NCI-H748 treated with DMSO at 0.1 percent for 48 hours (cell line): ENCODE results near the gene SIGLEC10.

Experiments used
- DNase-seq: peaks from one replicate; lab custom pipeline; 2025; lab: John Stamatoyannopoulos, UW

The SIGLEC10 gene

GRCh38 chr19:51392701-51393100 is 24.7 kb downstream of the SIGLEC10 start:
- no peak for DNase-seq

- no peak for DNase-seq
Measured at GRCh38 chr19:51391073-51391611, 26.3 kb downstream of the SIGLEC10 start.

DNA sequence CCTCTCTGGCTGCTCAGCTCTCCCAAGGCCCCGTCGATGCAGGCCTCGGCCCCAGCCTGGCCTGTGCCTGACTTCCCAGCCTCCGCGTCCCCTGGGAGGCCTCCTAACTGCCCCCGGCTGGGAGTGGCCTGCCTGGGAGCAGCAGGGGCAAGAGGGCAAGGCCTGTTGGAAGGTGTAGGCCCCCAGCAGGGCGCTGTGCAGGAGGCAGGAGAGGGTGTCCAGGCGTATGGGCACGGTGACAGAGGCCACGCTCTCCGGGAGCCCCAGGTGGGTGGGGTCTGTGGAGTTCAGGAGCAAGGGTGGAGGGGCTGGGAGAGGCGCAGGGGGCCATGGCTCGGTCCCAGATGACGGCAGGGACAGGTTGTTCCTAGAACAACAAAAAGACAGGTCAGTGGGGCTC is 28.3 kb downstream of the SIGLEC10 start:
- no peak for DNase-seq

- no peak for DNase-seq
Measured at GRCh38 chr19:51387924-51388389, 29.5 kb downstream of the SIGLEC10 start, which contains the start of gene LIM2. LIM2 (minus strand) TSS chr19:51387974; CDS start chr19:51387443, 531 bp downstream.

DNA sequence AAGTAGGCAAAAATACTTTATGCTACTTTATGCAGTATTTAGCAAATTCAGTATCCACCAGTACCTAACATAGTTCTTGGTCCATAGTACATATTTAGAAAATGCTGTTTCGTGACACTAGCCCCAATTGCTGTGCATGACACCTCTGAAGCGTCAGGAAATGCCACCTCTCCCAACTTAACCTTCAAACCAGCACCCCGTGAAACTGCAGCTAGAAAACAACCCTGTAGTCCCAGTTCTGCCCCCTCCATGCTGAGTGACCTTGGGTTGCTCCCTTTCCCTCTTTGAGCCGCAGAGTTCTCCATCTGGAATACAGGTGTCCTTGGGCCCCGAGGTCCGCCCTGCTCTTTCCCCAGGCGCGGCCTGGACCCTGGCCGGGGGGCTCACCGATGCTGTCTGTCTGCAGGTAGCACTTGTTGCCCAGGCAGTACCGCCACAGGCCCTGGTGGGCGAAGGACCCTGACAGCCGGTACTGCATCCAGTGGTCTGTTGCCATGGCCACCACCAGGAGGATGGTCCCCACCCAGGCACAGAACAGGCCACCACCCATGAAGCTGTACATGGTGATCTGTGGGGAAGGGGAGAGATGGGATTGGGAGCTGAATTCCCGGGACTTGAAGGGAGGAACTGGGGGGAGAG is 30.4 kb downstream of the SIGLEC10 start:
- no peak for DNase-seq

- DNase-seq: no peak
Measured at GRCh38 chr19:51382004-51382403, 35.4 kb downstream of the SIGLEC10 start.

- DNase-seq: no peak
Measured at GRCh38 chr19:51380379-51380778, 37.1 kb downstream of the SIGLEC10 start.

GRCh38 chr19:51377422-51377821 is 40.0 kb downstream of the SIGLEC10 start:
- no peak for DNase-seq

GRCh38 chr19:51375504-51376221 is 41.8 kb downstream of the SIGLEC10 start:
- no peak for DNase-seq

DNA sequence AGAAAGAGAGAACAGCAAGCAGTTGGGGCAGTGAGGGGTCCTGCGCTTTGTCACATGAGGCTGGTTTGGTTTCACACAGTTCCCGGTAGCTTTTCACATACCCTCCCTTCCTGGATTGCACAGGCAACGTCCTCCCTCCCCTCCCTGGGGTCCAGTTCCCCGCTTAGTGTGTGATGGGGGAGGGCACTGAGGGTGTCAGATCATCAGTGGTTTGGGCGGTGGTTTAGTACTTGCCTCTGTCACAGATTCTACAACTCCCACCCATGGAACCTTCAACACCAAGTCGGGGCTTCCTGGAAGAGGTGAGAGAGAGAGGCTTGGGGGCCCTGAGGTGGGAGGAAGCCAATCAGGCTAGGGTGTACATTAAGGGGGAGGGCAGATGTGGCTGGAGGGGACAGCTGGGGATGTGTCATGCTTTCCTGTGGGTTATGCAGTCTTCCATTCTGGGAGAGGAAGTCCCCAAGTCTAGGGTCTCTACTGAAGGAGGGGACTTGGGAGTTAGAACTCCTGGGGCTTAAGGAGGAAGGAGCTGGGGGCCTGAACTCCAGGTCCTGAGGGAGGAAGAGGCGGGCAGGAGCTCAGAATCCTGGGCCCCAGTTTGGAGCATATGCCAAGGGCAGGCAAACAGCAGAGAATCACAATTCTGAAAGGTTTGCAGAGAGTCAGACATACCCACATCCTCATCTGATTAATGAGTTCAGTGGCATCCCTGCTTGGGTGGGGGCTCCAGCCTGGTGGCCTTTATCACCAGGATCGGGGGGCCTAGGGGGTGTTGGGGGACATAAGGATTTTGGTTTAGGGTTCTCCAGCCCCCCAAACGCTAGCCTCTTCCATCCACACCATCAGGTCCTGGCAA is 44.6 kb downstream of the SIGLEC10 start, which contains the start of gene NKG7:
Gene NKG7, minus strand, starts transcription at position 6 of the 856 bp plus-strand sequence. CDS start 119 bp downstream, outside the sequence.
- no peak for DNase-seq

DNA sequence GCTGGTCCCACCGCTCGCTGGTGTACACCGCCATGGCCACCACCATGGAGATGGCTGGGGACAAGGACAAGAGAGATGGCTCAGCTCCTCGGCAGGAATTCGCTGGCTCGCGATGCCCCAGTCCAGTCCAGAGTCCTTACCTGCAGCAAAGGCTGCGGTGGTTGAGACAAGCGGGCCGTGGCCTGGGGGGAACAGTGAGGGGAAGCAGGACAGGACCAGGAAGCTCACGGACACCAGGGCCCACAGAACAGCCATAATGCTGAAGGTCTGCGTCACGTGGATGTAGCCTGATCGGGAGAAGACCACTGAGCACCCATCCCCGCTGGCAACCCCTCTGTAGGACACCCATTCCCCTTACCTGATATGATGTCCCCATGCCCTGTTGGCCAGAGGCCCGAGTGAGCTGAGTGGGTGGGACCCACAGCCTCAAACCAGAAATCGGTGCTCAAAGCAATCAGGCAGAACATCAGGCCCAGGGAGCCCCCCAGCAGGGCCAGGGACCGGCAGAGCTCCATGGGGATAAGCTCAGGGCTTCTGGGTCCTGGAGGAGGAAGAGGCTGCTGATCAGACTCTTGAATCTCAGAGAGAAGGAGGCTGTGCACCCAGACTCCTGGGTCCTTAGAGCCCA is 45.3 kb downstream of the SIGLEC10 start:
- DNase-seq: no peak

DNA sequence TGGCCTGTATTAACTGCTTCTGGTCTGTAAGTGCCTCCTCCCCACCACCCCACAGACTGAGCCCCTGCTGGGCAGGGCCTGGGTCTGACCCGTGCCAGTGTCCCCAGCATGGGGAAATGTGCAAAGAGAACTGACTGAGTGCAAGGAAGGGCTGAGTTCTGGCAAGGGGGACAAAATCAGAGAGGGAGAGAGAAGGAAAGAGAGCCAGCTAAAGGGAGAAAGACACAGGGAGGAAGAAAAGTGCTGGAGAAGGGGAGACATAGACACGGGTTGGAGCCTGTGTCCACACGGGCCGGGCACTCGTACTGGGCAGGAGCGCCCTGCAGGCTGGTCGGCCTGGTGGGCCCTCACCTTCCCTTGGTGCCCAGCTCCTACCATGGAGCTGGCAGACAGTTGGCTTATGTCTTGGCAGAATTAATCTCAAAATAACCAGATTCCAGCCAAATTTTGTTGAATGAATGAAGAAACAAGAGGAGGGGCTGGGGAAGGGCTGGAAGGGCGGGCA is 46.2 kb downstream of the SIGLEC10 start:
- DNase-seq: no peak

- no peak for DNase-seq
Measured at GRCh38 chr19:51370230-51370629, 47.2 kb downstream of the SIGLEC10 start.

GRCh38 chr19:51368366-51369282 is 48.8 kb downstream of the SIGLEC10 start, which contains the start of gene CLDND2:
CLDND2 (minus strand) TSS chr19:51369003; CDS start chr19:51368577, 426 bp downstream.
- no peak for DNase-seq

DNA sequence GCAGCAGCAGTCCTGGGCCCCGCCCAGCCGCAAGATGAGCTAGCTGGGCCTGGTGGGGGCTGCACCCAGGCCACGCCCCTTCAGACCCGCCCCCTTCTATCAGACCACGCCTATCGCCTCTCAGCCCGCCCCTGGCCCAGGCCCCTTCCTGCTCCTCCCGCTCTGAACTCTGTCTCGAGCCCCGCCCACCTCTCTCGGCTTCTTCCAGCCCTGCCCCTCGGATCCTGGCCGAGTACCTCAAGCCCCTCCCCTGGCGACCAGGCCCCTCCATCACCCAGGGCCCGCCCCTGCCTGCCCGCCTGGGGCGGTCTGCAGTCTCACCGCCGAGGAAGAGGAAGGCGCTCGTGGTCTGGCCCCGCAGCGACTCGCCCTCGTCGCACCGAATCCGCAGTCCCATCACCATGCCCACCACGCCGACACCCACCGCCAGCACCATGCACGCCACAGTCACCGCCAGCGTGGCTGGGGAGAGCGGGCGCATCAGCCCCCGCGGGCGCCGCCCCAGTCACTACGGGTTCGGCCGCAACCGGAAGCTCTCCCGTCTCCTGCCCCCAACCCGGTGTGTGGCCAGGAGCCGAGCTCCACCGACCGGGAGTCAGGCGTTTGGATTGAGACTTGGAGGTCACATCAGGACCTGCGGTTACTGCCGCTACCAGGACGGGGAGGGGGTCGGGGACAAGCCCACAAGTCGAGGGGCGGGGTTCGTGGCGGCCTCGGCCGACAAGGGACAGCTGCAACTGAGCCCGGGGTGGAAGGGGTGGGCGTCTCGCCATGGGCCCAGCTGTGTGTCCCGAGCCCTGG is 49.7 kb downstream of the SIGLEC10 start:
- peak; percentile 87 for DNase-seq

- DNase-seq: no peak
Measured at GRCh38 chr19:51367255-51367564, 50.2 kb downstream of the SIGLEC10 start.

- DNase-seq: peak; percentile 89
Measured at GRCh38 chr19:51366389-51367254, 50.8 kb downstream of the SIGLEC10 start.

DNA sequence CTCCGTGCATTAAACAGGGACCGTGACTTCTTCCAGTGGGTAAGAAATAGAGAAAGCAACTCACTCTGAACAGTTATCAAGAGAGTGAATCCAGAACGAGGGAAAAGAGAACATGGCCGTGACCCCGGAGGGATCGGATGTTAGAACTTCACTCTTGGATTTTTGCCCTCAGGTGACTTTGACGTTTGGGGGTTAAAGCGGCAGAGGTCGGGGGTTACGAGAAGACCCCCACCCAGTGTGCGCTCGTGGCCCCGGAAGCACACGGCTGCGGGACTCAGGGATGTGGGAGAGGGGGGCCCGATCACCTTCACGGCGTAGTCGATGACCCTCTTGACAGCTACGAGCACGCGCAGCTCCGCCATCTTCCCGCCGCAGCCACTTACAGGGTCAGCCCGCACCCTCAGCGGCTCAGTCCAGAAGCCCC is 51.5 kb downstream of the SIGLEC10 start, which contains the start of gene ETFB:
Gene ETFB, minus strand, starts transcription at position 424 of the 424 bp plus-strand sequence. Its CDS starts 62 bp downstream, at position 362.
- no peak for DNase-seq
